Gastroesophageal sphincter (tissue), 3 donors: Measurements from ENCODE around the gene MEGF11.

Experiments
- CTCF ChIP-seq, 4 experiments: fragments of 200-600 bp in 2 of 4; fragments of 450-650 bp in 2 of 4; sonication (generic) in 1 of 4; IDR thresholded peaks; one replicate each; pipeline ENCODE4 v1.5.1; 2017 to 2019; ENCODE audit warnings: antibody characterized with exemption in 4 of 4, mild to moderate bottlenecking in 2 of 4, moderate library complexity in 2 of 4
- POLR2A ChIP-seq, 2 donors: fragments of 450-650 bp; IDR thresholded peaks; one replicate each; pipeline ENCODE4 v1.6.1; 2017; ENCODE audit warnings: antibody characterized with exemption in 2 of 2, mild to moderate bottlenecking in 2 of 2, moderate library complexity in 1 of 2
- POLR2AphosphoS5 ChIP-seq: sonication (generic); formaldehyde crosslinking; IDR thresholded peaks from one replicate; pipeline ENCODE4 v1.6.1; 2017; ENCODE audit warnings: antibody characterized with exemption

- TF ChIP-seq POLR2A (IDR thresholded peaks at IDR 0.05) (no peak), CTCF (IDR thresholded peaks at IDR 0.05) (no peak), POLR2AphosphoS5 (no peak)
These were observed 291.4 kb downstream of the MEGF11 start for GRCh38 chr15:65962187-65962586.
